Keratinocyte (primary cell): ENCODE results near the gene P3H2.

Experiments used
- EZH2 ChIP-seq: IDR thresholded peaks from one replicate; pipeline ENCODE4 v1.6.1; 2012; ENCODE audit warnings: inconsistent platforms, mild to moderate bottlenecking, low read length, moderate library complexity
- TF ChIP-seq, protein P1 (sequence below), 3 experiments: IDR thresholded peaks in 1 of 3; conservative IDR thresholded peaks in 1 of 3; optimal IDR thresholded peaks in 1 of 3; 2 replicates in 2 of 3; 3 replicates in 1 of 3; pipeline versions ENCODE3 to v1.5.1; 2011; ENCODE audit warnings: low read length in 3 of 3, mild to moderate bottlenecking in 3 of 3, moderate library complexity in 2 of 3, control low read depth in 1 of 3, inconsistent platforms in 1 of 3; ENCODE audit not compliant: insufficient read depth in 2 of 3; ENCODE audit errors: extremely low read depth in 1 of 3

DNA sequence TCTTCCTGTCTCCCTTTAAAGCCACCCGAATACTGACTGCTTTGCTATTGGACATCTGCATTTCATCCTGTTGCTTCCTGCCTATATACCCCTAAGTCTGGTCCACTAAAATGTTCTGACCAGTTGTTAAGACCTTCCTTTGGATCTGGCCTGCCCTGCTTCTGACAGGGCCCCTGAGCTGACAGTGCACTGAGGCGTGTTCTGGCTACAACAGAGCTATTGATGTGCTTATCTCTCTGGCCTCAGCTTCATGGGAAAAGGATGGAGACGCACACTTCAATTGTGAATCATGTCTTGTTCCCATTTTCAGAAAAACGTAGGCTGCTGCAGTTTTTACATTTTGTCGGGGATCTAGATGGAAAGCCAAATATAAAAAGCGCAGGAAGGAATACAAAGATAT is 7.1 kb upstream of the P3H2 start:
- TF ChIP-seq, protein P1, sequence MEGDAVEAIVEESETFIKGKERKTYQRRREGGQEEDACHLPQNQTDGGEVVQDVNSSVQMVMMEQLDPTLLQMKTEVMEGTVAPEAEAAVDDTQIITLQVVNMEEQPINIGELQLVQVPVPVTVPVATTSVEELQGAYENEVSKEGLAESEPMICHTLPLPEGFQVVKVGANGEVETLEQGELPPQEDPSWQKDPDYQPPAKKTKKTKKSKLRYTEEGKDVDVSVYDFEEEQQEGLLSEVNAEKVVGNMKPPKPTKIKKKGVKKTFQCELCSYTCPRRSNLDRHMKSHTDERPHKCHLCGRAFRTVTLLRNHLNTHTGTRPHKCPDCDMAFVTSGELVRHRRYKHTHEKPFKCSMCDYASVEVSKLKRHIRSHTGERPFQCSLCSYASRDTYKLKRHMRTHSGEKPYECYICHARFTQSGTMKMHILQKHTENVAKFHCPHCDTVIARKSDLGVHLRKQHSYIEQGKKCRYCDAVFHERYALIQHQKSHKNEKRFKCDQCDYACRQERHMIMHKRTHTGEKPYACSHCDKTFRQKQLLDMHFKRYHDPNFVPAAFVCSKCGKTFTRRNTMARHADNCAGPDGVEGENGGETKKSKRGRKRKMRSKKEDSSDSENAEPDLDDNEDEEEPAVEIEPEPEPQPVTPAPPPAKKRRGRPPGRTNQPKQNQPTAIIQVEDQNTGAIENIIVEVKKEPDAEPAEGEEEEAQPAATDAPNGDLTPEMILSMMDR (optimal IDR thresholded peaks at IDR 0.05 in 1 of 3, IDR thresholded peaks at IDR 0.05 in 1 of 3, conservative IDR thresholded peaks at IDR 0.05 in 1 of 3; ENCODE audit: extremely low read depth in 1 of 3, insufficient read depth in 2 of 3, low read length in 3 of 3) = no peak
- no peak for TF ChIP-seq EZH2
